Measurements from ENCODE around the gene IL26. TPM values are rescaled to one million over a fixed set of nuclear protein-coding genes. Genes with fewer than 3 reads are reported as not detected.
A peak's percentile ranks its signal among the peaks of the same experiment; 100 is the strongest.

IL26 gene
- total RNA-seq, 1 experiment from 2014 or later = not detected

DNA sequence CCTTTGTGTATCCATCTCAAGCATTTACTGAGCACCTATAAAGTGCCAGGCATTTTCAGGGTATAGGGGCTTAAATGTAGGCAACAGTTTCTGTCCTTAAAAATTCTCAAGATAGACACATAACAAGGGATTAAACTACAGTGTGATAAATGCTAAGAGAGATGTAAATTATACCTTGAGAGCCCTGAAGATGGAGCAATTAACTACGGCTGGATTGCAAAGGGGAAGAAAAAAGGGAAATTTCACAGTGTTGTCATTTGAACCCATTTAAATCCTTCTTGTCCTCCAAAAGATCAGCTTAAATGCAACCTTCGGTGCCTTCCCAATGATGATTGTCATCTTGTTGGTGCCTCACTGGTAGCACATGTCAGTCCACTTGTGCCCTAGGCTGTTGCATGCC is 11.5 kb upstream of the IL26 start:
- peak; percentile 35 for ATAC-seq
- no TSS peak for BruUV-seq (replicated peaks)
- ChIA-PET POLR2A (no interaction called here), CTCF (interaction anchor here (0.5 to 1.2 kb wide), 5 partner anchors 13 to 156 kb away, joined by 3 to 9 read pairs (median 4); no protein-coding TSS in a partner anchor)
- TF ChIP-seq POLR2AphosphoS5 (IDR thresholded peaks at IDR 0.05; ENCODE audit: low read depth, low read length) (no peak), CTCF (IDR thresholded peaks at IDR 0.05) (peak; percentile 50), SIN3A (IDR thresholded peaks at IDR 0.05; ENCODE audit: borderline replicate concordance, insufficient read depth, low read depth, low read length) (no peak)
- Histone ChIP-seq H3K27ac (ENCODE audit: low read length) (peak overlapping the region; percentile 78), H3K27me3 (ENCODE audit: control insufficient read depth, insufficient read depth, low read length) (no peaks in the 10 kb centered on the region), H3K36me3 (ENCODE audit: control insufficient read depth, insufficient read depth, low read length) (no peaks in the 10 kb centered on the region), H3K4me1 (ENCODE audit: control insufficient read depth, insufficient read depth, low read length) (peaks cover 18% of the 10 kb centered on the region), H3K4me3 (ENCODE audit: low read depth in 2 of 2, low read length in 2 of 2) (peak overlapping the region; percentile 40 to 57), H3K9me3 (ENCODE audit: control insufficient read depth, insufficient read depth, low read depth, low read length) (no peaks in the 10 kb centered on the region)
- intact Hi-C loops (cut with micrococcal nuclease; ENCODE audit: unreplicated experiment) (no loop called here), in situ Hi-C loops (cut with HindIII; ENCODE audit: low pct_unique_long_range_greater_than_20kb, low sequenced_read_pairs) (no loop called here)
- DNase-seq (ENCODE audit: low read depth, low spot score) = no peak

DNA sequence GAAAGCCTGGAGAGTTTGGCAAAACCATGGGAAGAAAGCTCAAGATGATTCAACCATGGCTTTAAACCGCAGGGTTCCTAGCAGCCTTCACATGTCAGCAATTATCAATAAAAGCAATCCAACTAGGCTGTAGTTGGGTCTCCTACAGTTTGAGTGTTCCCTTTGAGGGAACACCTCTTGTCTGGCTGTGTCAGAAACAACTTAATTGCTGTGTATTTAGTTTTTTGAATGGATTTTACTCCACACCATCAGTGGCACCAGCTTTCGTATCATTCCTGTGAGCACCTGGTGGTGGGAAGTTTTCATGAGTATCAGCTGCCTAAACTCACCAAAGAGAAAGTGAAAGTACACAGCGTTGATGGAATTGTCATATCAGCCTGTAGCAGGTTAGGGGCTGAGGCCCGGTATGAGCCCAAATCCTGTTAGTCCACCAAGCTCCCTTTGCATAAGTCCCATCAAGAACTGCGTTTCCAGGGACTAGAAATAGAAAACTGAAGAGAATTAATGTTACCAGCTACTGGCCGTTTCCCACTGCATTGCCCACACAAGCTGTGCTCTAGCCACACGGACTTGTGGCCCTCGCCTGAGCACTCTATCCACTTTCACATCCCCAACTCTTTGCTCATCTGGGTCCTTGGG is 10.9 kb upstream of the IL26 start:
- H3K4me3 ChIP-seq (ENCODE audit: low read depth in 2 of 2, low read length in 2 of 2) = peak overlapping the region; percentile 40 to 57
- POLR2A ChIA-PET = no interaction called here
- H3K4me1 ChIP-seq (ENCODE audit: control insufficient read depth, insufficient read depth, low read length) = peaks cover 18% of the 10 kb centered on the region
- CTCF ChIA-PET = interaction anchor here (0.6 to 1.2 kb wide), 4 partner anchors 12 to 156 kb away, joined by 3 to 9 read pairs (median 4); no protein-coding TSS in a partner anchor
- H3K9me3 ChIP-seq (ENCODE audit: control insufficient read depth, insufficient read depth, low read depth, low read length) = no peaks in the 10 kb centered on the region
- DNase-seq (ENCODE audit: low read depth, low spot score) (no peak), ATAC-seq (peak; percentile 82)
- in situ Hi-C loops (cut with HindIII; ENCODE audit: low pct_unique_long_range_greater_than_20kb, low sequenced_read_pairs) = no loop called here
- H3K27me3 ChIP-seq (ENCODE audit: control insufficient read depth, insufficient read depth, low read length) = no peaks in the 10 kb centered on the region
- peak overlapping the region; percentile 78 for H3K27ac ChIP-seq (ENCODE audit: low read length)
- BruUV-seq (replicated peaks) = no TSS peak
- H3K36me3 ChIP-seq (ENCODE audit: control insufficient read depth, insufficient read depth, low read length) = no peaks in the 10 kb centered on the region
- intact Hi-C loops (cut with micrococcal nuclease; ENCODE audit: unreplicated experiment) = no loop called here
- TF ChIP-seq REST (IDR thresholded peaks at IDR 0.05; ENCODE audit: insufficient read depth in 1 of 2, low read depth in 2 of 2, low read length in 1 of 2) (no peak), TCF7L2 (IDR thresholded peaks at IDR 0.05; ENCODE audit: low read depth, low read length) (no peak), SIN3A (IDR thresholded peaks at IDR 0.05; ENCODE audit: borderline replicate concordance, insufficient read depth, low read depth, low read length) (no peak), POLR2AphosphoS5 (IDR thresholded peaks at IDR 0.05; ENCODE audit: low read depth, low read length) (no peak), CTCF (IDR thresholded peaks at IDR 0.05) (no peak)
